ENCODE data around the gene NLRP2B. TPM values are rescaled to one million over a fixed set of nuclear protein-coding genes. Genes with fewer than 3 reads are reported as not detected.
"Not testable (repeated sequence)": the region's sequence is repeated elsewhere in the genome, so short reads cannot be mapped to it uniquely, and the experiment has no call there.

NLRP2B gene
- polyA plus RNA-seq (2013, experiment 1 of 2) = not detected
- not detected for polyA plus RNA-seq (2013, experiment 2 of 2)

DNA sequence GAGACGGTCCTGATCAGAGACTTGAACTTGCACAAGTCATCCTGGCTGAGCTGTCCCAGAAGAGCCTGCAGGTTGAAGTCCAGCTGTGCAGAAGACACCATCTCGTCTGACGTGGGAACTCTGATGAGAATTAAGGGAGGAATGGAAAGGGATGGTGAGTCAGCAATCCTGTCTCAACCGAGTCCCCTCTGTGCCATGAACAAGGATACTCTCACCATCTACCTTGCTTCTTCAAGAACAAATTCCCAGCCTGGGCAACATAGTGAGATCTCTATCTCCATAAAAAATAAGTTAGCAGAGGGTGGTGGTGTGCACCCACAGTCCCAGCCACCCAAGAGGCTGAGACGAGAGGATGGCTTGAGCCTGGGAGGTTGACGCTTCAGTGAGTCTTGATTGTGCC lies at the start of gene NLRP2B:
NLRP2B (minus strand) TSS at position 101 of the 400 bp plus-strand sequence.
- 71 to 100% methylated on average over 1 to 2 of the region's 6 CpGs for WGBS, 2 experiments (ENCODE audit: insufficient coverage in 2 of 2)
- H3K4me1 ChIP-seq (ENCODE audit: control insufficient read depth, insufficient read depth, low read length, poor library complexity, severe bottlenecking) = no peaks in the 10 kb centered on the region
- no peak within 1 kb of the TSS for H3K4me3 ChIP-seq (ENCODE audit: extremely low read depth, insufficient read depth, low read length, poor library complexity, severe bottlenecking)
- H3K27ac ChIP-seq (ENCODE audit: low read depth, low read length, severe bottlenecking) = no peak within 1 kb of the TSS
- H3K36me3 ChIP-seq (ENCODE audit: control insufficient read depth, insufficient read depth, low read length) = no peaks in the 10 kb centered on the region
- no peaks in the 10 kb centered on the region for H3K9me3 ChIP-seq (ENCODE audit: control insufficient read depth, low read length)

DNA sequence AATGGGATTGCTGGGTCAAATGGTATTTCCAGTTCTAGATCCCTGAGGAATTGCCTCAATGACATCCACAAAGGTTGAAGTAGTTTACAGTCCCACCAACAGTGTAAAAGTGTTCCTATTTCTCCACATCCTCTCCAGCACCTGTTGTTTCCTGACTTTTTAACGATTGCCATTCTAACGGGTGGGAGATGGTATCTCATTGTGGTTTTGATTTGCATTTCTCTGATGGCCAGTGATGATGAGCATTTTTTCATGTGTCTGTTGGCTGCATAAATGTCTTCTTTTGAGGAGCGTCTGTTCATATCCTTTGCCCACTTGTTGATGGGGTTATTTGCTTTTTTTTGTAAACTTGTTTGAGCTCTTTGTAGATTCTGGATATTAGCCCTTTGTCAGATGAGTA lies 45.9 kb upstream of the NLRP2B start:
- not testable (repeated sequence) for H3K9me3 ChIP-seq (ENCODE audit: control insufficient read depth, low read length); H3K27ac ChIP-seq (ENCODE audit: low read depth, low read length, severe bottlenecking); H3K36me3 ChIP-seq (ENCODE audit: control insufficient read depth, insufficient read depth, low read length); H3K4me1 ChIP-seq (ENCODE audit: control insufficient read depth, insufficient read depth, low read length, poor library complexity, severe bottlenecking); H3K4me3 ChIP-seq (ENCODE audit: extremely low read depth, insufficient read depth, low read length, poor library complexity, severe bottlenecking)
- no CpG with 5 or more reads among the region's 3 CpGs for WGBS, 2 experiments (ENCODE audit: insufficient coverage in 2 of 2)

DNA sequence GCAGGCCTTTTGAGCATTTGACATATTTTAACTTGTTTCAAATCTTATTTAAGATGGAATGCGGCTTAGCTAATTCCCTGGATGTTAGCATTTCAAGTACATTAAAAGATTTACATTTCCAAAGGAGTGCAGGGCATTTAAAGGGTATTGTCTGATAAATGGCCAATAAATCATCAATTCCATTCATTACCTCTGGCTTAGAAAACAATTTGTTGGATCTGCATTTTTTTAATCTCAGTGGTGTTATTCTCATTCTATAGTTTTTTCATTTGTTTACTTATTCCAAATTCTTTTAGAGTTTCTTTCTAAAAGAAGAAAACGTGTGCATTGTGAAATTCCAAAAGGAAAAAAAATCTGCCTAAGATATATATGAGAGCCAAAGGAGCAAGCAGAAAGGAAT lies 1.3 kb upstream of the NLRP2B start:
- Histone ChIP-seq H3K36me3 (ENCODE audit: control insufficient read depth, insufficient read depth, low read length) (no peaks in the 10 kb centered on the region), H3K4me3 (ENCODE audit: extremely low read depth, insufficient read depth, low read length, poor library complexity, severe bottlenecking) (no peak overlapping the region)
- WGBS, 2 experiments (ENCODE audit: insufficient coverage in 2 of 2) = no CpG with 5 or more reads among the region's 2 CpGs

DNA sequence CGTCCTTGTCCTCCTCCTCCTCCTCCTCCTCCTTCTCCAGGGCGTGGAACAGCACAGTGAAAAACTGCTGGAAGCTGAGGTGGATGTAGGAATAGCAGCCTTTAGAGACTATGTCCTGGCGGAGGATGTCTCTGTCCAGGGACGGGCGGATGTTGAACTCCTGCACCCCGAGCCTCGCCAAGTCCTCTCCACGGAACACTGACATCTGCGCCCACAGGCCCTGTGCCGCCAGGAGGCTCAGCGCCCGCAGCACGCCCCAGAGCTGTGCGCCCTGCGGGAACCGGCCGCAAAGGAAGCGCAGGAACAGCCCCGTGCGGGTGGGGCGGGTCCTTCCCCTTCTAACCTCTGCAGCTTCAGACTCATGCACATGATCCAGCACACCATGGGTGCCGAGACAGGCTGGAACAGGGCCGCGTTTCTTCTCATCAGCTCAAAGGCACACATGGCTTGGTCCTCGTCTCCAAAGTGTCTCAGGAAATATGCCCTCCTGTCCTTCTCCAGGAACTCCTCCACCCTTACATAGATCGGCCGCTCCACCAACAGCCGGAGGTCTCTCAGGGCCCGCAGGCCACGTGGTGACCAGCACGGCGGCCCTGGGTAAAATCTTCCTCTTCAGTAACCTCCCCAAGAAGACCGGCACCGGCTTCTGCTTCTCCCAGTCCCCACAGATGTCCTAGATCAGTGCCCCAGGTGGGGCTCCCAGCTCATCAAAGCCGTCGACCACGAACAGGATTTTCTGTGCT lies 1.2 kb downstream of the NLRP2B start:
- H3K9me3 ChIP-seq (ENCODE audit: control insufficient read depth, low read length) = no peaks in the 10 kb centered on the region
- no peaks in the 10 kb centered on the region for H3K4me1 ChIP-seq (ENCODE audit: control insufficient read depth, insufficient read depth, low read length, poor library complexity, severe bottlenecking)
- WGBS, 2 experiments (ENCODE audit: insufficient coverage in 2 of 2) = 95% methylated on average over 8 to 27 of the region's 37 CpGs
- no peaks in the 10 kb centered on the region for H3K36me3 ChIP-seq (ENCODE audit: control insufficient read depth, insufficient read depth, low read length)
- no peak overlapping the region for H3K27ac ChIP-seq (ENCODE audit: low read depth, low read length, severe bottlenecking)
- H3K4me3 ChIP-seq (ENCODE audit: extremely low read depth, insufficient read depth, low read length, poor library complexity, severe bottlenecking) = no peak overlapping the region

More for the DNA sequence above, 1.3 kb upstream of the NLRP2B start:
- no peak overlapping the region for H3K27ac ChIP-seq (ENCODE audit: low read depth, low read length, severe bottlenecking)
- no peaks in the 10 kb centered on the region for H3K4me1 ChIP-seq (ENCODE audit: control insufficient read depth, insufficient read depth, low read length, poor library complexity, severe bottlenecking)
- no peaks in the 10 kb centered on the region for H3K9me3 ChIP-seq (ENCODE audit: control insufficient read depth, low read length)

DNA sequence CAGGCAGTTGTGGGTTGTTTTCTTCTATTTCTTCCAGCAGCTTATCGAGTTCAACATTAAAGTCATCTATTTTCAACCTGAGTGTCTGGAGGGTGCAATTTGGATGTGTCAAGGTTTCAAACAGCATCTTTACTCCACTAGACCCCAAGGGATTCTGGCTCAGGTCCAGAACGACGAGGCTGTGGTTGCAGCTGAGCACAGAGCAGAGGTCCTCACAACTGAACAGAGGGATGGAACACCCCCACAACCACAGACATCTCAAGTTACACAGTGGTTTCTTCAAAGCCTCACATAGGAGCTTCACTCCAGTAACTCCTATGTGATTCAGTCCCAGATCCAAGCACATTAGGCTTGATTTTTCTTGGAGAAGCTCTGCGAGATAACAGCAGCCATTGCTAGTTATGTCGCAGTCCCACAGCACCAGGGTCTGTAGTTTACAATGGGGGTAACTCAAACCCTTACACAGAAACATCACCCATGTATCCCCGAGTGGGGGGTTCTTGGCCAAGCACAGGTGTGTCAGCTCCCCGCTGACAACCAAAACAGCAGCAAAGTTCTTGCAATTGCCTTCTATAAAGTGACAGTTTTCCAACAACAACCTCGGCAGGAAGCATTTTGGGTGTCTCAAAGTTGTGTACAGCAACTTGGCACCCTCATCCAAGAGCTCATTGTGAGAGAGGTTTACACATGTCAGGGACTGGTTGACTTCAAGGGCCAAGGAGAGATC lies 2.8 kb downstream of the NLRP2B start:
- WGBS, 2 experiments (ENCODE audit: insufficient coverage in 2 of 2) = 89 to 100% methylated on average over 1 to 3 of the region's 8 CpGs
- no peaks in the 10 kb centered on the region for H3K36me3 ChIP-seq (ENCODE audit: control insufficient read depth, insufficient read depth, low read length)
- no peak overlapping the region for H3K4me3 ChIP-seq (ENCODE audit: extremely low read depth, insufficient read depth, low read length, poor library complexity, severe bottlenecking)
- no peak overlapping the region for H3K27ac ChIP-seq (ENCODE audit: low read depth, low read length, severe bottlenecking)
- no peaks in the 10 kb centered on the region for H3K4me1 ChIP-seq (ENCODE audit: control insufficient read depth, insufficient read depth, low read length, poor library complexity, severe bottlenecking)
- no peaks in the 10 kb centered on the region for H3K9me3 ChIP-seq (ENCODE audit: control insufficient read depth, low read length)

DNA sequence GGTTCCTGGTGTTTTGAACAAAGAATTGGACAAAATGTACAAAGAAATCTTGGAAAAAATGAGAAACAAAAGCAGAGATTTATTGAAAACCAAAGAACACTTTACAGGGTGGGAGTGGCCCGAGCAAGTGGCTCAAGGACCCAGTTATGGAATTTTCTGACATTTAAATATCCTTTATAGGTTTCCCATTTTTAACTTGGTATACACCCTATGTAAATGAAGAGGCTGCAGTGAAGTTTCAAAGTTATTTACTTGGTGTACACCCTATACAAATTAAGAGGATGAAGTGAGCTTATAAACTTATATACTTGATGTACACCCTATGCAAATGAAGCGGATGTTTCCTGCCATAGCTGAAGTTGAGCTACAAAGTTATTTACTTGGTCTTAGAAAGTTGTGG lies 4.7 kb downstream of the NLRP2B start:
- no CpG with 5 or more reads among the region's 2 CpGs for WGBS, 2 experiments (ENCODE audit: insufficient coverage in 2 of 2)
- no peak overlapping the region for H3K27ac ChIP-seq (ENCODE audit: low read depth, low read length, severe bottlenecking)
- H3K4me3 ChIP-seq (ENCODE audit: extremely low read depth, insufficient read depth, low read length, poor library complexity, severe bottlenecking) = no peak overlapping the region

DNA sequence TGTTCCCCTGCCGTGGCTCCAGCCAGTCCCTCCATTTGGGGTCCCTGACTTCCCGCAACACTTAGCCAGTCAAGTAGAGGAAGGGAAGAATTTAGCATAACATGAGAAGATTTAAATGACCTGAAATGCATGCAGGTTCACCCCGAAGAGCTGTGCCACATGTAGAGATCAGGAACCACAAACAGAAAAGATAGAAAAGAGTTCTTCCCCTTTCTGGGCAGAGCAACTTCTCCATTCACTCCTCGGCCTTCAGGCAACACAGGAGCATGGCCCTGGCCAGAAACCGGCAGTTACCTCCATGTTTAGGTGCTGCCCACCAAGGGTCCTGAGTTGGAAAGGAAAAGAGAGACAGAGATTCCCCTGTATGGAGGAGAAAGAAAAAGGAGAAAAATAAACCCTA lies 5.2 kb downstream of the NLRP2B start:
- no peaks in the 10 kb centered on the region for H3K9me3 ChIP-seq (ENCODE audit: control insufficient read depth, low read length)
- H3K4me1 ChIP-seq (ENCODE audit: control insufficient read depth, insufficient read depth, low read length, poor library complexity, severe bottlenecking) = no peaks in the 10 kb centered on the region
- no peak overlapping the region for H3K4me3 ChIP-seq (ENCODE audit: extremely low read depth, insufficient read depth, low read length, poor library complexity, severe bottlenecking)
- WGBS, 2 experiments (ENCODE audit: insufficient coverage in 2 of 2) = no CpG with 5 or more reads among the region's 5 CpGs
- H3K36me3 ChIP-seq (ENCODE audit: control insufficient read depth, insufficient read depth, low read length) = no peaks in the 10 kb centered on the region
- H3K27ac ChIP-seq (ENCODE audit: low read depth, low read length, severe bottlenecking) = no peak overlapping the region

More for the DNA sequence above, 4.7 kb downstream of the NLRP2B start:
- Histone ChIP-seq H3K4me1 (ENCODE audit: control insufficient read depth, insufficient read depth, low read length, poor library complexity, severe bottlenecking) (no peaks in the 10 kb centered on the region), H3K9me3 (ENCODE audit: control insufficient read depth, low read length) (no peaks in the 10 kb centered on the region), H3K36me3 (ENCODE audit: control insufficient read depth, insufficient read depth, low read length) (no peaks in the 10 kb centered on the region)

DNA sequence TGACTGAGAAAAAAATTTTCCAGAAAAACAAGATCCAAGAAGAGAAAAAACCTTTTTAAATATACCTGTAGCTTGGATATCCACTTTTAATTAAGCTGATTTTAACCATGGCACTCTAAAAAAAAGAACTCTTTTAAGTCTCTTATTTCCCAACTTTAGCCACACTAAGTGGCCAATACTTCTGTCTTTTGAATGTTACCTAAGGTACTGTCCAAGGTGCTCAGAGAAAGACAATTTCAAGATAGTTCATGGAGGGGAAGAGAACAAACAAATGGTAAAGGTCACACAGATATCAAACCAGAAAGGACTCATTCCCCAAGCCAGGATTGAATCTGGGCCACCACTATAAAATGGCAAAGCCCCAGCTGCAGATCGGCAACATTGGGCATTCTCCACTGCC lies 10.1 kb downstream of the NLRP2B start:
- WGBS, 2 experiments (ENCODE audit: insufficient coverage in 2 of 2) = no CpG with 5 or more reads among the region's 1 CpG
- Histone ChIP-seq H3K36me3 (ENCODE audit: control insufficient read depth, insufficient read depth, low read length) (no peaks in the 10 kb centered on the region), H3K27ac (ENCODE audit: low read depth, low read length, severe bottlenecking) (no peak overlapping the region), H3K9me3 (ENCODE audit: control insufficient read depth, low read length) (no peaks in the 10 kb centered on the region), H3K4me1 (ENCODE audit: control insufficient read depth, insufficient read depth, low read length, poor library complexity, severe bottlenecking) (no peaks in the 10 kb centered on the region), H3K4me3 (ENCODE audit: extremely low read depth, insufficient read depth, low read length, poor library complexity, severe bottlenecking) (no peak overlapping the region)

DNA sequence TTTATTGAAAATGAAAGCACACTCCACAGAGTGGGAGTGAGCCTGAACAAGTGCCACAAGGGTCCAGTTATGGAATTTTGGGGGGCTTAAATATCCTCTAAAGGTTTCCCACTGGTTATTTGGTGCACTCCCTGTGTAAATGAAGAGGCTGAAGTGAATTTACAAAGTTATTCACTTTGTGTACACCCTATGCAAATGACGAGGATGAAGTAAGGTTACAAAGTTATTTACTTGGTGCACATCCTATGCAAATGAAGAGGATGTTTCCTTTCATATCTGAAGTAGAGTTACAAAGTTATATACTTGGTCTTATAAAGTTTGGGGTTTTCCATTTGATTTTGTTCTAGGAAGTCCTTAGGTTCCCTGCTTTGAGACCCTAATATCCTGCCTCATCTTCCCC lies 13.1 kb downstream of the NLRP2B start:
- Histone ChIP-seq H3K27ac (ENCODE audit: low read depth, low read length, severe bottlenecking) (no peak overlapping the region), H3K4me3 (ENCODE audit: extremely low read depth, insufficient read depth, low read length, poor library complexity, severe bottlenecking) (no peak overlapping the region), H3K36me3 (ENCODE audit: control insufficient read depth, insufficient read depth, low read length) (no peaks in the 10 kb centered on the region), H3K9me3 (ENCODE audit: control insufficient read depth, low read length) (no peaks in the 10 kb centered on the region), H3K4me1 (ENCODE audit: control insufficient read depth, insufficient read depth, low read length, poor library complexity, severe bottlenecking) (no peaks in the 10 kb centered on the region)
- no CpG with 5 or more reads among the region's 1 CpG for WGBS, 2 experiments (ENCODE audit: insufficient coverage in 2 of 2)

DNA sequence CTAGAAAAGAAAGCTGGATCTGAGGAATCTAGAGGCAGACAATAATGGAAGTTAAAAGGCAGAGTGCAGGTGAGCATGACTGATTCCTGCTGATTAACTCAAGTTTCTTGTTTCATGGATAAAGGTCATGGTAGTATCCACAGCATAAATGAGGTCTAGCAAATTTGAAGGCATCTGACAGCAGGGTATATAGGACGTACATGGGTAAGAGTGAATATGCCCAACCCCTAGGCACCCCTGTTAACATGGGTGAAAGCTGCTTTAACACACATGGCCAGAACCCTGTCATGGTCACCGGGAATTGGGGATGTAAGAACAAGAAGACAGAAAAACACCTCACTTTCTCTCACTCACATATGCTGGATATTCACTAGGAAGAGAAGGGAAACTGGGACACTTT lies 25.0 kb downstream of the NLRP2B start:
- no peak overlapping the region for H3K27ac ChIP-seq (ENCODE audit: low read depth, low read length, severe bottlenecking)
- no peaks in the 10 kb centered on the region for H3K4me1 ChIP-seq (ENCODE audit: control insufficient read depth, insufficient read depth, low read length, poor library complexity, severe bottlenecking)
- H3K9me3 ChIP-seq (ENCODE audit: control insufficient read depth, low read length) = no peaks in the 10 kb centered on the region
- 83% methylated on average over 1 of the region's 2 CpGs; no CpG with 5 or more reads in 1 of the 2 experiments for WGBS, 2 experiments (ENCODE audit: insufficient coverage in 2 of 2)
- no peak overlapping the region for H3K4me3 ChIP-seq (ENCODE audit: extremely low read depth, insufficient read depth, low read length, poor library complexity, severe bottlenecking)
- no peaks in the 10 kb centered on the region for H3K36me3 ChIP-seq (ENCODE audit: control insufficient read depth, insufficient read depth, low read length)

DNA sequence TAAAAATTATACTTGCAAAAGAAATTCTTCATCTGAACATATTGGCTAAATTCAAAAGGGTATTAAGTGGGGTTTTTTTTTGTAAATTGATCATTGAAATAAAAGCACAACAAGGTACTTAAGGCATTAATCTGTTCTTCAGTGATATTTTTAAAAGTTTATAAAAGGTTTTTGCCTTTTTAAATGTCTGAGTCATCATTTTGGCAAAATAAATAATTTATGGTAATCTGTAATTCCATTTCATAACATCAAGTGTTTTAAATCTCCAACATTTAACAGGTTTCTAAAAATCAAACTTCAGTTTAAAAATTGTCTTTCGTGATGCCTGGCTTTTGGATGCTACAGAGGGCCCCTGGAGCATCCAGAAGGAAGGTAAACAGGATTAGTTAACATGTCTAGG lies 27.4 kb downstream of the NLRP2B start:
- WGBS, 2 experiments (ENCODE audit: insufficient coverage in 2 of 2) = no CpG with 5 or more reads among the region's 1 CpG
- Histone ChIP-seq H3K9me3 (ENCODE audit: control insufficient read depth, low read length) (no peaks in the 10 kb centered on the region), H3K4me1 (ENCODE audit: control insufficient read depth, insufficient read depth, low read length, poor library complexity, severe bottlenecking) (no peaks in the 10 kb centered on the region), H3K27ac (ENCODE audit: low read depth, low read length, severe bottlenecking) (no peak overlapping the region), H3K36me3 (ENCODE audit: control insufficient read depth, insufficient read depth, low read length) (no peaks in the 10 kb centered on the region), H3K4me3 (ENCODE audit: extremely low read depth, insufficient read depth, low read length, poor library complexity, severe bottlenecking) (no peak overlapping the region)

All from mesodermal cell (in vitro differentiated cells).